Left lung (tissue), 10 donors: ENCODE results near the gene ZNF76. TPM values are rescaled to one million over a fixed set of nuclear protein-coding genes. Genes with fewer than 3 reads are reported as not detected.

Source experiments
- ATAC-seq: fragments of 200-7000 bp; cut with Tn5 transposase; one replicate; pipeline ENCODE4 v1.9.1; 2020; ENCODE audit warnings: moderate library complexity
- DNase-seq, 4 donors: peaks; one replicate each; pipeline ENCODE4 v3.0.0-alpha.2; 2013 to 2020
- H3K27ac ChIP-seq, 2 donors: fragments of 200-600 bp; sonication (generic) in 1 of 2; one replicate each; pipeline versions ENCODE4 v1.5.0 to v1.8.0; 2020 to 2021
- H3K27me3 ChIP-seq, 2 donors: fragments of 200-600 bp; sonication (generic) in 1 of 2; one replicate each; pipeline versions ENCODE4 v1.5.0 to v1.8.0; 2020 to 2021
- H3K36me3 ChIP-seq, 2 donors: fragments of 200-600 bp; sonication (generic) in 1 of 2; one replicate each; pipeline versions ENCODE4 v1.5.0 to v1.8.0; 2020 to 2021
- H3K4me1 ChIP-seq, 2 donors: fragments of 200-600 bp; one replicate each; pipeline ENCODE4 v1.8.0; 2021
- H3K4me3 ChIP-seq, 2 donors: fragments of 200-600 bp; sonication (generic) in 1 of 2; one replicate each; pipeline versions ENCODE4 v1.5.0 to v1.8.0; 2020 to 2021; ENCODE audit warnings: mild to moderate bottlenecking in 1 of 2
- H3K9me3 ChIP-seq, 2 donors: fragments of 200-600 bp; sonication (generic) in 1 of 2; one replicate each; pipeline versions ENCODE4 v1.5.0 to v1.8.0; 2020 to 2021
- CTCF ChIP-seq, 2 donors: fragments of 200-600 bp; sonication (generic) in 1 of 2; IDR thresholded peaks; one replicate each; pipeline versions ENCODE4 v1.5.0 to v1.8.0; 2021; ENCODE audit warnings: antibody characterized with exemption in 2 of 2
- intact Hi-C, 2 donors: fragments of 100-400 bp; cut with DNase I; formaldehyde crosslinking; loops; one replicate each; pipeline versions ENCODE4 v1.11.2 to v1.14.2; 2022
- polyA plus RNA-seq, 6 donors: library from polyadenylated mRNA; unstranded; fragments of 120-200 nt; gene quantifications; one replicate each; pipeline ENCODE4 v1.2.1, GENCODE V29; 2013; ENCODE audit not compliant: insufficient read length in 6 of 6
- total RNA-seq, 2 donors: library from RNA; stranded (reverse); fragmentation: NEBNext Ultra II Directional; extraction: Animal tissue kit (Norgen Biotek cat#: 25700); gene quantifications; one replicate each; pipeline ENCODE4 v1.2.1, GENCODE V29; 2021
- donor health status: DM: no; HTN: yes; CAD: no.
- donor health status: DM: no; HTN: no; CAD: no.

ZNF76 gene
- total and polyA plus RNA-seq, 8 donors: 28.3 to 44.4 (median 41.0) TPM

- Histone ChIP-seq H3K27me3 (no peaks in the 10 kb centered on the region), H3K4me1 (no peaks in the 10 kb centered on the region), H3K9me3 (no peaks in the 10 kb centered on the region), H3K4me3 (no peak overlapping the region), H3K36me3 (no peaks in the 10 kb centered on the region), H3K27ac (no peak overlapping the region)
- TF ChIP-seq CTCF (IDR thresholded peaks at IDR 0.05): no peak
- no peak for ATAC-seq
- intact Hi-C loops: no loop called here
- no peak for DNase-seq
These were observed 28.0 kb upstream of the ZNF76 start for GRCh38 chr6:35231563-35231962.

GRCh38 chr6:35234901-35235300 is 24.6 kb upstream of the ZNF76 start:
- Histone ChIP-seq H3K9me3 (no peaks in the 10 kb centered on the region), H3K27me3 (no peaks in the 10 kb centered on the region), H3K4me1 (peaks cover 13 to 19% of the 10 kb centered on the region in 2 donors), H3K27ac (no peak overlapping the region), H3K4me3 (no peak overlapping the region), H3K36me3 (no peaks in the 10 kb centered on the region)
- DNase-seq (no peak), ATAC-seq (no peak)
- TF ChIP-seq CTCF (IDR thresholded peaks at IDR 0.05): no peak
- intact Hi-C loops: no loop called here

GRCh38 chr6:35236223-35236622 is 23.3 kb upstream of the ZNF76 start:
- Histone ChIP-seq H3K9me3 (no peaks in the 10 kb centered on the region), H3K27ac (no peak overlapping the region), H3K4me3 (no peak overlapping the region), H3K4me1 (peaks cover 13 to 25% of the 10 kb centered on the region in 2 donors), H3K27me3 (no peaks in the 10 kb centered on the region), H3K36me3 (no peaks in the 10 kb centered on the region)
- ATAC-seq: no peak
- TF ChIP-seq CTCF (IDR thresholded peaks at IDR 0.05): no peak
- DNase-seq: no peak
- intact Hi-C loops: no loop called here

GRCh38 chr6:35237476-35237875 is 22.1 kb upstream of the ZNF76 start:
- peaks cover 13 to 30% of the 10 kb centered on the region in 2 donors for H3K4me1 ChIP-seq
- no peak overlapping the region for H3K4me3 ChIP-seq
- DNase-seq: no peak
- intact Hi-C loops: no loop called here
- H3K9me3 ChIP-seq: no peaks in the 10 kb centered on the region
- H3K27me3 ChIP-seq: no peaks in the 10 kb centered on the region
- TF ChIP-seq CTCF (IDR thresholded peaks at IDR 0.05): no peak
- no peaks in the 10 kb centered on the region for H3K36me3 ChIP-seq
- no peak overlapping the region for H3K27ac ChIP-seq
- ATAC-seq: no peak

- intact Hi-C loops: no loop called here
- peak in 2 of 4 donors; percentile 50 to 60 for DNase-seq
- no peak for TF ChIP-seq CTCF (IDR thresholded peaks at IDR 0.05)
These were observed 20.7 kb upstream of the ZNF76 start for GRCh38 chr6:35238843-35239289.

More at GRCh38 chr6:35238843-35239289, 20.7 kb upstream of the ZNF76 start:
- no peaks in the 10 kb centered on the region for H3K9me3 ChIP-seq
- no peaks in the 10 kb centered on the region for H3K27me3 ChIP-seq
- H3K27ac ChIP-seq: no peak overlapping the region
- H3K4me1 ChIP-seq: peaks cover 13 to 30% of the 10 kb centered on the region in 2 donors
- peak; percentile 62 for ATAC-seq
- H3K36me3 ChIP-seq: peaks cover 0 to 4% of the 10 kb centered on the region in 2 donors
- no peak overlapping the region for H3K4me3 ChIP-seq
